HEK293 (cell line): Measurements from ENCODE around the gene BACH2.

Source experiments
- CTCF ChIA-PET: fragments of 350-600 bp; formaldehyde crosslinking; extraction: SDS; loops from one replicate; lab custom pipeline; 2021; ENCODE audit warnings: antibody characterized with exemption; lab: Yijun Ruan, JAX
- POLR2A ChIA-PET: fragments of 300-600 bp; formaldehyde crosslinking; extraction: SDS; loops from one replicate; lab custom pipeline; 2020; ENCODE audit warnings: antibody characterized with exemption, inconsistent platforms; lab: Yijun Ruan, JAX
- H3K27ac ChIP-seq: fragments of 200-500 bp; sonication (Bioruptor generic); 2 replicates; pipeline ENCODE4 v1.5.1; 2014; ENCODE audit warnings: low read depth, low read length, control low read depth, inconsistent platforms; ENCODE audit errors: extremely low read depth
- H3K36me3 ChIP-seq, 2 experiments: fragments of 200-500 bp in 1 of 2; sonication (Bioruptor generic) in 1 of 2; 1 replicate in 1 of 2; 2 replicates in 1 of 2; pipeline ENCODE4 v1.5.1; 2014 to 2017; ENCODE audit warnings: inconsistent platforms in 2 of 2, low read length in 2 of 2; ENCODE audit not compliant: control insufficient read depth in 2 of 2, insufficient read depth in 1 of 2
- H3K4me1 ChIP-seq: fragments of 200-500 bp; sonication (Bioruptor generic); 2 replicates; pipeline ENCODE4 v1.5.1; 2014; ENCODE audit warnings: mild to moderate bottlenecking, low read length, inconsistent platforms; ENCODE audit not compliant: control insufficient read depth, insufficient read depth
- H3K4me3 ChIP-seq: 2 replicates; pipeline ENCODE4 v1.5.1; 2011; ENCODE audit warnings: low read depth, mild to moderate bottlenecking, control low read depth, low read length, moderate library complexity
- H3K9me3 ChIP-seq: fragments of 200-500 bp; sonication (Bioruptor generic); 2 replicates; pipeline ENCODE4 v1.5.1; 2014; ENCODE audit warnings: low read depth, low read length, inconsistent platforms; ENCODE audit not compliant: control insufficient read depth, insufficient read depth
- PBX3 ChIP-seq: sonication (generic); formaldehyde crosslinking; IDR thresholded peaks from 2 replicates; pipeline ENCODE4 v1.8.1; 2022; ENCODE audit warnings: mild to moderate bottlenecking, moderate library complexity, missing genetic modification reagents
- PRDM6 ChIP-seq: fragments of 450-650 bp; formaldehyde crosslinking; IDR thresholded peaks from 2 replicates; pipeline ENCODE4 v1.5.1; 2017; ENCODE audit warnings: missing biosample characterization, missing genetic modification characterization
- SCRT2 ChIP-seq: fragments of 450-650 bp; formaldehyde crosslinking; IDR thresholded peaks from 2 replicates; pipeline ENCODE4 v1.5.1; 2016; ENCODE audit warnings: missing biosample characterization, missing genetic modification characterization
- SP3 ChIP-seq: fragments of 450-650 bp; formaldehyde crosslinking; IDR thresholded peaks from 2 replicates; pipeline ENCODE4 v1.5.1; 2016; ENCODE audit warnings: missing biosample characterization, missing genetic modification characterization
- SP7 ChIP-seq: fragments of 450-650 bp; formaldehyde crosslinking; IDR thresholded peaks from 2 replicates; pipeline ENCODE4 v1.5.1; 2016; ENCODE audit warnings: missing biosample characterization, missing genetic modification characterization
- ZBTB20 ChIP-seq: fragments of 450-650 bp; formaldehyde crosslinking; IDR thresholded peaks from 2 replicates; pipeline ENCODE4 v1.5.1; 2016; ENCODE audit warnings: missing biosample characterization, missing genetic modification characterization
- ZFHX2 ChIP-seq: fragments of 450-650 bp; formaldehyde crosslinking; conservative IDR thresholded peaks from 2 replicates; pipeline ENCODE4 v1.5.1; 2016; ENCODE audit warnings: missing biosample characterization, missing genetic modification characterization
- ZNF112 ChIP-seq: fragments of 450-650 bp; formaldehyde crosslinking; IDR thresholded peaks from 2 replicates; pipeline ENCODE4 v1.5.0; 2017; ENCODE audit warnings: missing biosample characterization, missing genetic modification characterization
- ZNF169 ChIP-seq: fragments of 450-650 bp; formaldehyde crosslinking; IDR thresholded peaks from 2 replicates; pipeline ENCODE4 v1.5.1; 2016; ENCODE audit warnings: missing biosample characterization, missing genetic modification characterization
- ZNF354C ChIP-seq: fragments of 450-650 bp; formaldehyde crosslinking; IDR thresholded peaks from 2 replicates; pipeline ENCODE4 v1.5.1; 2016; ENCODE audit warnings: missing biosample characterization, missing genetic modification characterization, low read depth, borderline replicate concordance
- ZNF37A ChIP-seq: fragments of 450-650 bp; IDR thresholded peaks from 2 replicates; pipeline ENCODE4 v1.5.1; 2018; ENCODE audit warnings: missing biosample characterization, missing genetic modification characterization
- ZNF394 ChIP-seq: fragments of 450-650 bp; formaldehyde crosslinking; IDR thresholded peaks from 2 replicates; pipeline ENCODE4 v1.5.1; 2016; ENCODE audit warnings: missing biosample characterization, missing genetic modification characterization, mild to moderate bottlenecking, moderate library complexity, borderline replicate concordance
- ZNF501 ChIP-seq: fragments of 450-650 bp; formaldehyde crosslinking; IDR thresholded peaks from 2 replicates; pipeline ENCODE4 v1.5.1; 2016; ENCODE audit warnings: missing biosample characterization, missing genetic modification characterization
- ZNF544 ChIP-seq: fragments of 450-650 bp; formaldehyde crosslinking; IDR thresholded peaks from 2 replicates; pipeline ENCODE4 v1.5.0; 2017; ENCODE audit warnings: missing biosample characterization, missing genetic modification characterization
- ZNF555 ChIP-seq: fragments of 450-650 bp; formaldehyde crosslinking; conservative IDR thresholded peaks from 2 replicates; pipeline ENCODE4 v1.5.1; 2017; ENCODE audit warnings: missing biosample characterization, mild to moderate bottlenecking, missing genetic modification characterization, inconsistent platforms
- ZNF624 ChIP-seq: fragments of 450-650 bp; formaldehyde crosslinking; IDR thresholded peaks from 2 replicates; pipeline ENCODE4 v1.5.1; 2017; ENCODE audit warnings: missing biosample characterization, missing genetic modification characterization
- ZNF664 ChIP-seq: fragments of 450-650 bp; formaldehyde crosslinking; IDR thresholded peaks from 2 replicates; pipeline ENCODE4 v1.5.1; 2016; ENCODE audit warnings: missing biosample characterization, missing genetic modification characterization
- TF ChIP-seq, protein P1 (sequence below): fragments of 450-650 bp; formaldehyde crosslinking; IDR thresholded peaks from 2 replicates; pipeline ENCODE4 v1.5.1; 2017; ENCODE audit warnings: missing biosample characterization, missing genetic modification characterization
- TF ChIP-seq, protein P2 (sequence below): fragments of 450-650 bp; formaldehyde crosslinking; IDR thresholded peaks from 2 replicates; pipeline ENCODE4 v1.5.1; 2016; ENCODE audit warnings: missing biosample characterization, missing genetic modification characterization, borderline replicate concordance

BACH2 gene

GRCh38 chr6:90156861-90157260 lies 139.8 kb downstream of the BACH2 start (continued):
- TF ChIP-seq ZNF555 (tag by site-specific recombination) (no peak), ZNF544 (tag by site-specific recombination) (no peak)
- TF ChIP-seq, protein P1, sequence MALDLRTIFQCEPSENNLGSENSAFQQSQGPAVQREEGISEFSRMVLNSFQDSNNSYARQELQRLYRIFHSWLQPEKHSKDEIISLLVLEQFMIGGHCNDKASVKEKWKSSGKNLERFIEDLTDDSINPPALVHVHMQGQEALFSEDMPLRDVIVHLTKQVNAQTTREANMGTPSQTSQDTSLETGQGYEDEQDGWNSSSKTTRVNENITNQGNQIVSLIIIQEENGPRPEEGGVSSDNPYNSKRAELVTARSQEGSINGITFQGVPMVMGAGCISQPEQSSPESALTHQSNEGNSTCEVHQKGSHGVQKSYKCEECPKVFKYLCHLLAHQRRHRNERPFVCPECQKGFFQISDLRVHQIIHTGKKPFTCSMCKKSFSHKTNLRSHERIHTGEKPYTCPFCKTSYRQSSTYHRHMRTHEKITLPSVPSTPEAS (tag by site-specific recombination), result no peak
- TF ChIP-seq, protein P2, sequence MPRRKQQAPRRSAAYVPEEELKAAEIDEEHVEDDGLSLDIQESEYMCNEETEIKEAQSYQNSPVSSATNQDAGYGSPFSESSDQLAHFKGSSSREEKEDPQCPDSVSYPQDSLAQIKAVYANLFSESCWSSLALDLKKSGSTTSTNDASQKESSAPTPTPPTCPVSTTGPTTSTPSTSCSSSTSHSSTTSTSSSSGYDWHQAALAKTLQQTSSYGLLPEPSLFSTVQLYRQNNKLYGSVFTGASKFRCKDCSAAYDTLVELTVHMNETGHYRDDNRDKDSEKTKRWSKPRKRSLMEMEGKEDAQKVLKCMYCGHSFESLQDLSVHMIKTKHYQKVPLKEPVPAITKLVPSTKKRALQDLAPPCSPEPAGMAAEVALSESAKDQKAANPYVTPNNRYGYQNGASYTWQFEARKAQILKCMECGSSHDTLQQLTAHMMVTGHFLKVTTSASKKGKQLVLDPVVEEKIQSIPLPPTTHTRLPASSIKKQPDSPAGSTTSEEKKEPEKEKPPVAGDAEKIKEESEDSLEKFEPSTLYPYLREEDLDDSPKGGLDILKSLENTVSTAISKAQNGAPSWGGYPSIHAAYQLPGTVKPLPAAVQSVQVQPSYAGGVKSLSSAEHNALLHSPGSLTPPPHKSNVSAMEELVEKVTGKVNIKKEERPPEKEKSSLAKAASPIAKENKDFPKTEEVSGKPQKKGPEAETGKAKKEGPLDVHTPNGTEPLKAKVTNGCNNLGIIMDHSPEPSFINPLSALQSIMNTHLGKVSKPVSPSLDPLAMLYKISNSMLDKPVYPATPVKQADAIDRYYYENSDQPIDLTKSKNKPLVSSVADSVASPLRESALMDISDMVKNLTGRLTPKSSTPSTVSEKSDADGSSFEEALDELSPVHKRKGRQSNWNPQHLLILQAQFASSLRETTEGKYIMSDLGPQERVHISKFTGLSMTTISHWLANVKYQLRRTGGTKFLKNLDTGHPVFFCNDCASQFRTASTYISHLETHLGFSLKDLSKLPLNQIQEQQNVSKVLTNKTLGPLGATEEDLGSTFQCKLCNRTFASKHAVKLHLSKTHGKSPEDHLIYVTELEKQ (tag by site-specific recombination), result no peak

GRCh38 chr6:90154755-90155470 lies 141.7 kb downstream of the BACH2 start:
- ChIA-PET POLR2A (no interaction called here), CTCF (interaction anchor here (0.6 kb wide), 1 partner anchor 24 kb away, joined by 4 read pairs; no protein-coding TSS in a partner anchor)

DNA sequence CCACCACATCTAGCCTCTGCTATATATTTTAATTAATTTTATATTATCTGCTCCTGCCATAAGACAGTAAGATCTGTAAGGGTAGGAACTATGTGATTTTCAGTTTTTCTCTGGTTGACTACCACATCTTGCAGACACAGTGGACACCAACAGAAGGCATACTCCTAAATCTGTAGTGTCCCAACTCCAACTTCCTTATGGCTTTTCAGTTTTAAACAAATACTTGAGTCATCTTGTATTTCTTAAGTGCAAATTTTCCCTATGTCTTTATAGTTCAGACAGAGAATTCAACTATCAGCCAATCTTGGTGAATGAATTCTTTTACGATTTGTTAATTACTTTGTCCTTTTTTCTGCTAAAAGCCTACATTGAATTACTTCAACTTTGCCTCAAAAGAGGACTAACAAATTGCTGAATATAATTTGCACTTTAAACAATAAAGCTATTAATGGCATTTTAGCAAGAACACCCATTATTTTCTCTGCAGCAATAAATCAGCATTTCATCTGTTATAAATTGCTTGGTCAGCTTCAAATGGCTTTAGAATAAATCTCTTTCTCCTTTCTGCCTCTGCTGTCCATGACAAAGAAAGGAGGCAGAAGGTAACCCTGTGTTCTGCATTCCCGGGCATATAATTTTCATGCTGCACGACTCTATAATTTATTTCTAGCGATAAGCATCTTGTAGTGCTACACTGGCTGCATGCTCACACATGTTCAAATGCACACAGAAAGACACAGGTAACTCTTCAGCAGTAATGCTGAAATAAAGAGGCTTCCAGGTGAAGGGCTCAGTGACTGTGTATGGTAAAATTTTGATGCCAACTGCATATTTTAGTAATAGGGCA lies 144.8 kb downstream of the BACH2 start:
- Histone ChIP-seq H3K9me3 (no peaks in the 10 kb centered on the region), H3K36me3 (no peaks in the 10 kb centered on the region), H3K27ac (no peak overlapping the region), H3K4me3 (no peak overlapping the region), H3K4me1 (no peaks in the 10 kb centered on the region)
- POLR2A ChIA-PET, result no interaction called here
- TF ChIP-seq PBX3 (CRISPR knock-in tag) (no peak), ZNF354C (tag by site-specific recombination) (no peak), PRDM6 (peak; percentile 19; the same call in 1 of the 2 replicates), ZNF169 (tag by site-specific recombination) (no peak), ZNF501 (tag by site-specific recombination) (no peak)
- CTCF ChIA-PET, result interaction anchor here (1.0 kb wide), 1 partner anchor 327 kb away, joined by 3 read pairs; no protein-coding TSS in a partner anchor

More at GRCh38 chr6:90154755-90155470, 141.7 kb downstream of the BACH2 start:
- Histone ChIP-seq H3K4me3 (no peak overlapping the region), H3K36me3 (no peaks in the 10 kb centered on the region), H3K27ac (no peak overlapping the region), H3K4me1 (peaks cover 4% of the 10 kb centered on the region), H3K9me3 (no peaks in the 10 kb centered on the region)
- TF ChIP-seq ZNF37A (tag by site-specific recombination) (no peak), ZFHX2 (tag by site-specific recombination) (no peak), ZNF112 (tag by site-specific recombination) (no peak), ZNF394 (no peak), ZNF624 (tag by site-specific recombination) (no peak), SP7 (tag by site-specific recombination) (no peak), ZBTB20 (tag by site-specific recombination) (no peak), SP3 (tag by site-specific recombination) (no peak), ZNF664 (no peak), SCRT2 (tag by site-specific recombination) (no peak)
